K562 (cell line): ENCODE results near the gene PIGQ. TPM values are rescaled to one million over a fixed set of nuclear protein-coding genes. Genes with fewer than 3 reads are reported as not detected.
A peak's percentile ranks its signal among the peaks of the same experiment; 100 is the strongest.

ENCODE experiments used
- ATAC-seq: fragments of 200-7000 bp; cut with Tn5 transposase; 3 replicates; pipeline ENCODE4 v1.9.1; 2020; ENCODE audit warnings: moderate library complexity
- BruUV-seq: library from RNA; stranded (reverse); fragments of 400-500 nt; replicated peaks from 2 replicates; lab custom pipeline; 2021; lab: Mats Ljungman, UMichigan
- CTCF ChIA-PET: fragments of 300-600 bp; formaldehyde crosslinking; extraction: SDS; loops from one replicate; lab custom pipeline; 2021; ENCODE audit warnings: low intra/inter-chr PET ratio; lab: Yijun Ruan, JAX
- POLR2A ChIA-PET: fragments of 300-600, 350-650 bp; sonication (Branson Sonifier 250); formaldehyde crosslinking; extraction: SDS; loops from one replicate; lab custom pipeline; 2021; ENCODE audit warnings: antibody characterized with exemption, inconsistent platforms; lab: Yijun Ruan, JAX
- DNase-seq, 4 experiments: peaks; one replicate each; pipeline versions ENCODE4 v3.0.0 to v3.0.0-alpha.2; 2011 to 2018; ENCODE audit warnings: low spot score in 3 of 4, mixed read lengths in 3 of 4; ENCODE audit errors: extremely low read depth in 1 of 4
- FAIRE-seq: peaks from 2 replicates; lab custom pipeline; 2011; peaks lifted over from hg19 to GRCh38; lab: Jason Lieb, UNC
- H2AFZ ChIP-seq: 2 replicates; pipeline ENCODE4 v1.6.0; 2011; ENCODE audit warnings: low read depth, low read length, control low read depth, inconsistent platforms
- H3K27ac ChIP-seq: fragments of 200-600 bp; 3 replicates; pipeline ENCODE4 v1.8.0; 2011; ENCODE audit warnings: low read depth, mild to moderate bottlenecking, control low read depth, inconsistent platforms, low read length, moderate library complexity, mixed read lengths; ENCODE audit errors: extremely low read depth
- H3K27me3 ChIP-seq, 2 experiments: fragments of 300-600 bp in 1 of 2; 2 replicates in 1 of 2; 3 replicates in 1 of 2; pipeline versions ENCODE4 v1.6.0 to v1.8.0; 2011; ENCODE audit warnings: inconsistent platforms in 2 of 2, low read length in 2 of 2, mild to moderate bottlenecking in 1 of 2, mixed read lengths in 1 of 2, moderate library complexity in 1 of 2; ENCODE audit not compliant: control insufficient read depth in 2 of 2, insufficient read depth in 2 of 2
- H3K36me3 ChIP-seq: fragments of 300-600 bp; 3 replicates; pipeline ENCODE4 v1.8.0; 2011; ENCODE audit warnings: mild to moderate bottlenecking, low read length, inconsistent platforms; ENCODE audit not compliant: control insufficient read depth, insufficient read depth
- H3K4me1 ChIP-seq, 2 experiments: fragments of 200-600 bp in 1 of 2; replicated peaks in 1 of 2; 2 replicates in 1 of 2; 3 replicates in 1 of 2; pipeline versions ENCODE4 v1.5.1 to v1.8.0; 2011; ENCODE audit warnings: inconsistent platforms in 2 of 2, low read length in 2 of 2, mild to moderate bottlenecking in 1 of 2, mixed read lengths in 1 of 2, moderate library complexity in 1 of 2; ENCODE audit not compliant: control insufficient read depth in 2 of 2, insufficient read depth in 2 of 2
- H3K4me2 ChIP-seq: 2 replicates; pipeline ENCODE4 v1.6.1; 2011; ENCODE audit warnings: low read length, control low read depth, inconsistent platforms, mixed read lengths; ENCODE audit not compliant: insufficient read depth
- H3K4me3 ChIP-seq: fragments of 200-600 bp; sonication (generic), shearing (Covaris generic); 2 replicates; pipeline ENCODE4 v1.5.1; 2016; ENCODE audit warnings: control low read depth, inconsistent platforms
- H3K79me2 ChIP-seq: fragments of 200-600 bp; 3 replicates; pipeline ENCODE4 v1.8.0; 2011; ENCODE audit warnings: low read length, inconsistent platforms; ENCODE audit not compliant: control insufficient read depth, insufficient read depth
- H3K9ac ChIP-seq, 2 experiments: 2 replicates each; pipeline versions ENCODE4 v1.6.0 to v1.6.1; 2011; ENCODE audit warnings: low read depth in 2 of 2, low read length in 2 of 2, control low read depth in 1 of 2, inconsistent platforms in 1 of 2, mild to moderate bottlenecking in 1 of 2, mixed read lengths in 1 of 2; ENCODE audit not compliant: insufficient read depth in 1 of 2
- H3K9me1 ChIP-seq: one replicate; pipeline ENCODE4 v1.6.0; 2011; ENCODE audit warnings: inconsistent platforms, mild to moderate bottlenecking, low read length, moderate library complexity; ENCODE audit not compliant: control insufficient read depth, insufficient read depth
- H3K9me3 ChIP-seq: replicated peaks from 2 replicates; pipeline ENCODE4 v1.5.1; 2011; ENCODE audit warnings: low read depth, low read length, inconsistent platforms; ENCODE audit not compliant: control insufficient read depth, insufficient read depth
- H4K20me1 ChIP-seq: replicated peaks from 2 replicates; pipeline ENCODE4 v1.6.1; 2011; ENCODE audit warnings: low read length, inconsistent platforms, mixed read lengths; ENCODE audit not compliant: control insufficient read depth, insufficient read depth
- POLR2A ChIP-seq: fragments of 450-650 bp; conservative IDR thresholded peaks from 2 replicates; pipeline ENCODE4 v1.6.1; 2016
- POLR2G ChIP-seq: fragments of 200-400 bp; formaldehyde crosslinking; IDR thresholded peaks from 2 replicates; pipeline ENCODE4 v1.6.1; 2017; ENCODE audit warnings: low read depth, mild to moderate bottlenecking, antibody characterized with exemption, low read length, moderate library complexity
- RBM22 ChIP-seq: fragments of 200-400 bp; formaldehyde crosslinking; IDR thresholded peaks from 2 replicates; pipeline ENCODE4 v1.6.1; 2018; ENCODE audit warnings: low read length, low read depth; ENCODE audit not compliant: poor library complexity, severe bottlenecking
- TFAM ChIP-seq: fragments of 250-450 bp; sonication (Bioruptor Pico); conservative IDR thresholded peaks from 2 replicates; pipeline ENCODE4 v1.5.0; 2021; ENCODE audit warnings: mild to moderate bottlenecking, moderate library complexity
- ZSCAN29 ChIP-seq: fragments of 450-650 bp; IDR thresholded peaks from 2 replicates; pipeline ENCODE4 v1.6.1; 2017
- WGBS: fragments of 100-300 bp; shearing (Covaris generic); methylation state at CpG from one replicate; pipeline ENCODE4 v1.1.6; 2016; ENCODE audit warnings: low coverage, mixed read lengths; ENCODE audit not compliant: insufficient coverage; ENCODE audit errors: missing lambda C conversion rate; 5-methylcytosine and 5-hydroxymethylcytosine counted together
- in situ Hi-C: fragments of 300-500 bp; cut with MboI; formaldehyde crosslinking; loops from 4 replicates; pipeline ENCODE4 v1.15.0; 2018; ENCODE audit warnings: inconsistent platforms, mixed read lengths
- intact Hi-C: fragments of 100-400 bp; cut with micrococcal nuclease; formaldehyde crosslinking; loops from 2 replicates; pipeline ENCODE4 v1.14.2; 2022
- polyA plus RNA-seq, 8 experiments: library from polyadenylated mRNA; depleted of rRNA in 4 of 8; stranded (reverse) in 5 of 8; unstranded in 3 of 8; fragments of >200 nt; fragmentation: Nextera tagmentation in 2 of 8; fragmentation: Illumina TruSeq in 1 of 8; extraction: Ambion mirVana in 2 of 8; extraction: Trizol in 1 of 8; gene quantifications; 2 replicates each; pipeline versions ENCODE4 v1.2.1 to v1.2.3, GENCODE V29; 2011 to 2014; ENCODE audit warnings: inconsistent platforms in 1 of 8, missing spikeins in 1 of 8
- total RNA-seq, 7 experiments: library from RNA; depleted of rRNA in 6 of 7; stranded (reverse); fragments of >200 nt in 6 of 7; fragmentation: Illumina TruSeq in 2 of 7; extraction: Trizol in 2 of 7; gene quantifications; 2 replicates each; pipeline versions ENCODE4 v1.2.1 to v1.2.3, GENCODE V29; 2011 to 2021; ENCODE audit warnings: low replicate concordance in 1 of 7

PIGQ gene
- total and polyA plus RNA-seq, 9 of the 15 experiments (the other 6 are each of a cell fraction or from before 2014, with no cell fraction given), result 0.20 to 49.6 (median 11.7) TPM

GRCh38 chr16:554640-555365 lies 15.0 kb upstream of the PIGQ start:
- ATAC-seq (no peak), FAIRE-seq (no peak), DNase-seq (no peak)
- Histone ChIP-seq H3K27ac (no peak overlapping the region), H3K9ac (no peak overlapping the region), H2AFZ (no peak overlapping the region), H4K20me1 (no peaks in the 10 kb centered on the region), H3K79me2 (peaks cover 2% of the 10 kb centered on the region; the same call in 1 of the 3 replicates), H3K27me3 (no peaks in the 10 kb centered on the region), H3K36me3 (peaks cover 37% of the 10 kb centered on the region; the same call in 1 of the 3 replicates), H3K4me2 (no peak overlapping the region), H3K9me1 (no peaks in the 10 kb centered on the region), H3K4me3 (no peak overlapping the region), H3K9me3 (no peaks in the 10 kb centered on the region), H3K4me1 (peaks cover 0 to 60% of the 10 kb centered on the region in 2 experiments; a peak in 2 of 5 replicates)
- in situ Hi-C loops, result no loop called here
- POLR2A ChIA-PET, result interaction anchor here (0.6 to 1.1 kb wide), 2 partner anchors 18 to 75 kb away, joined by 3 to 4 read pairs; no protein-coding TSS in a partner anchor
- no TSS peak for BruUV-seq
- intact Hi-C loops, result no loop called here
- CTCF ChIA-PET, result no interaction called here
- TF ChIP-seq ZSCAN29 (no peak), TFAM (CRISPR knock-in tag) (no peak), POLR2A (peak; percentile 46; the same call in 1 of the 2 replicates), POLR2G (peak; percentile 61; the same call in 1 of the 2 replicates), RBM22 (peak; percentile 59)
- 83% methylated on average over 26 of the region's 54 CpGs for WGBS
